Esophagus (tissue), 2 donors: ENCODE results near the gene OR51I2. TPM values are rescaled to one million over a fixed set of nuclear protein-coding genes. Genes with fewer than 3 reads are reported as not detected.

Experiments
- H3K27ac ChIP-seq, 2 donors: one replicate each; pipeline ENCODE4 v1.5.1; 2013; ENCODE audit warnings: low read depth in 2 of 2, mild to moderate bottlenecking in 2 of 2, inconsistent platforms in 1 of 2, low read length in 1 of 2, moderate library complexity in 1 of 2
- H3K27me3 ChIP-seq, 2 donors: one replicate each; pipeline ENCODE4 v1.6.1; 2013; ENCODE audit warnings: low read length in 2 of 2, control low read depth in 1 of 2, mild to moderate bottlenecking in 1 of 2; ENCODE audit not compliant: insufficient read depth in 2 of 2, control insufficient read depth in 1 of 2
- H3K36me3 ChIP-seq, 2 donors: one replicate each; pipeline ENCODE4 v1.6.1; 2013; ENCODE audit warnings: low read length in 1 of 2; ENCODE audit not compliant: control insufficient read depth in 2 of 2, insufficient read depth in 2 of 2
- H3K4me1 ChIP-seq, 2 donors: one replicate each; pipeline ENCODE4 v1.6.1; 2013; ENCODE audit warnings: low read length in 1 of 2; ENCODE audit not compliant: control insufficient read depth in 2 of 2, insufficient read depth in 2 of 2
- H3K4me3 ChIP-seq, 2 donors: one replicate each; pipeline ENCODE4 v1.5.1; 2013; ENCODE audit warnings: low read length in 2 of 2, mild to moderate bottlenecking in 2 of 2, low read depth in 1 of 2, moderate library complexity in 1 of 2
- H3K9me3 ChIP-seq, 2 donors: one replicate each; pipeline ENCODE4 v1.6.1; 2013; ENCODE audit warnings: mild to moderate bottlenecking in 2 of 2, low read depth in 1 of 2, low read length in 1 of 2, moderate library complexity in 1 of 2; ENCODE audit not compliant: control insufficient read depth in 2 of 2, insufficient read depth in 1 of 2
- WGBS, 2 donors: extraction: QIAGEN DNeasy Blood & Tissue Kit; methylation state at CpG; one replicate each; pipeline ENCODE4 v1.1.7; 2013; 5-methylcytosine and 5-hydroxymethylcytosine counted together
- polyA plus RNA-seq, 2 donors: library from polyadenylated mRNA; stranded (reverse); fragments of 200-250 nt; gene quantifications; one replicate each; pipeline ENCODE4 v1.2.3, GENCODE V29; 2013
- donor health status: healthy with polysubstance abuse.
- donor health status: Bipolar disorder and iron deficiency.

The OR51I2 gene
- polyA plus RNA-seq, 2 donors, result not detected

DNA sequence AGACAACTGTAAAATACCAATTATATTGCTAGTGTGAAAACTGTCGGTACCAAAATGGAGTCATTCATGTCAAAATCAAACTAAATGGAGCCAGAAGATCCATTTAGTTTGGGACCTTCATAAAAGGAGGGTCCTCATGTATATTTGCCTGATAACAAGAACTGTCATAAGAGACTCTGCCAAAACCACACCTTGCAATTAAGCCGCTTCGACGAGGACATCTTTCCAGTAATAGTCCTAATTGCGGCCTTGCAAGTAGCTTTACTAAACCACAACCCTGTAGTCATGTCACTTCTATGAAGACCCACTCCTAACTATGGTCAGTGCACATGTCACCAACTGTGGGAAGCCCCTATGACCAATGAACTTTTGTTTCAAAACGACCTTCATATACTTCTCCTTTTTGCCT lies 51.3 kb downstream of the OR51I2 start:
- no peak overlapping the region for H3K27ac ChIP-seq
- no peaks in the 10 kb centered on the region for H3K36me3 ChIP-seq
- no peaks in the 10 kb centered on the region for H3K4me1 ChIP-seq
- no peak overlapping the region for H3K4me3 ChIP-seq
- no peaks in the 10 kb centered on the region for H3K27me3 ChIP-seq
- WGBS, 2 donors, result 79 to 83% methylated on average over 6 of the region's 6 CpGs
- H3K9me3 ChIP-seq, result no peaks in the 10 kb centered on the region

DNA sequence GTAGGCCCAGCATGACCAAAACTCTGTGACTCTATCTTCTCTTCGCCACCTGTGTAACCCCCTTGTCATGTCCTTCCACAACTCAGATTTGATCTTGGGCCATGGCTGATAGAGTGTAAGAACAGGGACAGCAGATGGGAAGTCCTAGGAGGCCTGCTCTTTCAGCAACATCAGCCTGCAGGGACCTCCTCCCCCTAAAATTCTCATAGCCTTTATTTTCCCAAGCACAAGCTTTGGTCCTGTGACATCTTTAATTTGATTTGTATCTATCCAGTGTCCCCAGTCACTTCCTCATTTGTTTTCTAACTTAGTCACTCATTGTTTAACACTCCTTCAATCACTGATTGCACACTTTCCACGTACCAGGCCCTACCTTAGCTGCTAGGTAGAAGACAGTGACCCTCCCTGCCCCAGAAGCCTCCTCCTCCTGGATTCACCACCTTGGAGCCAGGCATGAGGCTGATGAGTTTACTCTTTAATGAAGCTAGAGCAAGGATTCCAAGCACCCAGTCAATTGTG lies 55.3 kb downstream of the OR51I2 start:
- WGBS, 2 donors, result 69 to 71% methylated on average over 2 of the region's 2 CpGs

GRCh38 chr11:5505363-5506048 lies 56.4 kb downstream of the OR51I2 start:
- H3K4me1 ChIP-seq, result no peaks in the 10 kb centered on the region
- H3K36me3 ChIP-seq, result no peaks in the 10 kb centered on the region
- no peak overlapping the region for H3K27ac ChIP-seq
- no peak overlapping the region for H3K4me3 ChIP-seq
- peaks cover 0 to 2% of the 10 kb centered on the region in 2 donors for H3K9me3 ChIP-seq
- H3K27me3 ChIP-seq, result no peaks in the 10 kb centered on the region
- WGBS, 2 donors, result 87 to 88% methylated on average over 9 of the region's 9 CpGs

More for the DNA sequence above, 55.3 kb downstream of the OR51I2 start:
- Histone ChIP-seq H3K27me3 (no peaks in the 10 kb centered on the region), H3K36me3 (no peaks in the 10 kb centered on the region), H3K9me3 (peaks cover 0 to 2% of the 10 kb centered on the region in 2 donors), H3K4me3 (no peak overlapping the region), H3K4me1 (no peaks in the 10 kb centered on the region), H3K27ac (no peak overlapping the region)

Other genes starting within 250 kb of the OR51I2 start
- gene OR51V1, start 248.6 kb upstream of the OR51I2 start, polyA plus RNA-seq, result not detected
- gene HBB, start 222.3 kb upstream of the OR51I2 start, polyA plus RNA-seq, result under 1 TPM; 0.41 to 0.53 TPM
- gene HBD, start 214.8 kb upstream of the OR51I2 start, polyA plus RNA-seq, result not detected
- gene HBG1, start 199.5 kb upstream of the OR51I2 start, polyA plus RNA-seq, result not detected
- not detected for gene HBG2, start 194.5 kb upstream of the OR51I2 start, polyA plus RNA-seq
- gene HBE1, start 179.4 kb upstream of the OR51I2 start, polyA plus RNA-seq, result not detected
- gene OR51B4, start 147.4 kb upstream of the OR51I2 start, polyA plus RNA-seq, result not detected
- not detected for gene OR51B2, start 125.0 kb upstream of the OR51I2 start, polyA plus RNA-seq
- gene OR51B5, start 105.8 kb upstream of the OR51I2 start, polyA plus RNA-seq, result not detected
- not detected for gene OR51B6, start 97.8 kb upstream of the OR51I2 start, polyA plus RNA-seq
- gene OR51M1, start 65.5 kb upstream of the OR51I2 start, polyA plus RNA-seq, result not detected
- not detected for gene OR51Q1, start 27.2 kb upstream of the OR51I2 start, polyA plus RNA-seq
- gene OR51I1, start 7.8 kb upstream of the OR51I2 start, polyA plus RNA-seq, result not detected
- gene OR52D1, start 39.4 kb downstream of the OR51I2 start, polyA plus RNA-seq, result not detected
- not detected for gene UBQLN3, start 60.6 kb downstream of the OR51I2 start, polyA plus RNA-seq
- under 1 TPM; 0.15 to 0.49 TPM for gene UBQLNL, start 67.4 kb downstream of the OR51I2 start, polyA plus RNA-seq
- gene OR52H1, start 99.2 kb downstream of the OR51I2 start, polyA plus RNA-seq, result not detected
- gene OR52B6, start 131.6 kb downstream of the OR51I2 start, polyA plus RNA-seq, result not detected
- gene TRIM6, start 147.3 kb downstream of the OR51I2 start, polyA plus RNA-seq, result 1 to 10 TPM; 4.9 to 5.2 TPM
- 1 to 10 TPM; 2.5 to 2.6 TPM for gene TRIM34, start 175.7 kb downstream of the OR51I2 start, polyA plus RNA-seq
- gene TRIM5, start 235.8 kb downstream of the OR51I2 start, polyA plus RNA-seq, result 1 to 10 TPM; 5.8 to 6.7 TPM
- 10 to 100 TPM; 13.4 to 18.3 TPM for gene TRIM22, start 240.5 kb downstream of the OR51I2 start, polyA plus RNA-seq